Esophagus squamous epithelium (tissue), 4 donors: Measurements from ENCODE around the gene DEFB128.

Experiments used
- POLR2A ChIP-seq, 4 donors: fragments of 450-650 bp; IDR thresholded peaks; one replicate each; pipeline ENCODE4 v1.6.1; 2017; ENCODE audit warnings: antibody characterized with exemption in 4 of 4, mild to moderate bottlenecking in 4 of 4, moderate library complexity in 3 of 4
- TF ChIP-seq, protein P1 (sequence below), 6 experiments: fragments of 450-650 bp in 4 of 6; fragments of 200-600 bp in 2 of 6; sonication (generic) in 2 of 6; IDR thresholded peaks; one replicate each; pipeline ENCODE4 v1.5.1; 2016 to 2019; ENCODE audit warnings: antibody characterized with exemption in 6 of 6, mild to moderate bottlenecking in 4 of 6, moderate library complexity in 4 of 6

DNA sequence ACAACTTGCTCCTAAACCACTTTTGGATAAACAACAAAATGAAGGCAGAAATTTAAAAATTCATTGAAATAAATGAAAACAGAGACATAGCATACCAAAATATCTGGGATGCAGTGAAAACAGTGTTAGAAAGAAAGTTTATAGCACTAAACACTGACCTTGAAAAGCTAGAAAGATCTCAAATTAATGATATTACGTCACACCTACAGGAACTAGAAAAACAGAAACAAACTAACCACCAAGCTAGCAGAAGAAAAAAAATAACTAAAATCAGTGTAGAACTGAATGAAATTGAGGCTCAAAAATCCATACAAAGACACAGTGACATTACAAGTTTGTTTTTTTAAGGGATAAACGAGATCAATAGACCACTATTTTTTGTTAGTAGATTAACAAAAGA, 5.2 kb downstream of the DEFB128 start:
- TF ChIP-seq POLR2A (IDR thresholded peaks at IDR 0.05) = no peak
- TF ChIP-seq, protein P1, sequence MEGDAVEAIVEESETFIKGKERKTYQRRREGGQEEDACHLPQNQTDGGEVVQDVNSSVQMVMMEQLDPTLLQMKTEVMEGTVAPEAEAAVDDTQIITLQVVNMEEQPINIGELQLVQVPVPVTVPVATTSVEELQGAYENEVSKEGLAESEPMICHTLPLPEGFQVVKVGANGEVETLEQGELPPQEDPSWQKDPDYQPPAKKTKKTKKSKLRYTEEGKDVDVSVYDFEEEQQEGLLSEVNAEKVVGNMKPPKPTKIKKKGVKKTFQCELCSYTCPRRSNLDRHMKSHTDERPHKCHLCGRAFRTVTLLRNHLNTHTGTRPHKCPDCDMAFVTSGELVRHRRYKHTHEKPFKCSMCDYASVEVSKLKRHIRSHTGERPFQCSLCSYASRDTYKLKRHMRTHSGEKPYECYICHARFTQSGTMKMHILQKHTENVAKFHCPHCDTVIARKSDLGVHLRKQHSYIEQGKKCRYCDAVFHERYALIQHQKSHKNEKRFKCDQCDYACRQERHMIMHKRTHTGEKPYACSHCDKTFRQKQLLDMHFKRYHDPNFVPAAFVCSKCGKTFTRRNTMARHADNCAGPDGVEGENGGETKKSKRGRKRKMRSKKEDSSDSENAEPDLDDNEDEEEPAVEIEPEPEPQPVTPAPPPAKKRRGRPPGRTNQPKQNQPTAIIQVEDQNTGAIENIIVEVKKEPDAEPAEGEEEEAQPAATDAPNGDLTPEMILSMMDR (IDR thresholded peaks at IDR 0.05) = no peak
